GM15510 (cell line): Measurements from ENCODE around the gene FRAS1.

ENCODE experiments used
- POLR2A ChIP-seq: IDR thresholded peaks from 3 replicates; pipeline ENCODE4 v1.6.1; 2011; ENCODE audit warnings: borderline replicate concordance; ENCODE audit not compliant: insufficient read length; ENCODE audit errors: extremely low read depth

Gene FRAS1

DNA sequence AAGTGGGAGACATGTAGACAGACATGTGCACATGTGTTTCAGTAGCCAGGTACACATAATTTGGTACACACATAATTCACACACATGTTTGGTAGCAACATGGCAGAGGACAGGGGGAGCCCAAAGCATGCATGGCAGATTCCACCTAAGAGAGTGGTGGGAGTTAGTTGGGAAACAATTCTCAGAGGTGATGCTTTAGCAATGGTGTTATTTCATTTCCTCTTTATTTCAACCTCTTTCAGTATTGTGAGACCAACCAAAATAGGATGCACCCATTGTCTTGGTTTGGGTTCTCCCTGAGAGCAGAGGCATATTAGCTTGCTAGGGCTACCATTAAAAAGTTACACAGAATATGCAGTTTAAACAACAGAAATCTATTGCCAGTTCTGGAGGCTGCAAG, 402.2 kb downstream of the FRAS1 start:
- TF ChIP-seq POLR2A, result no peak

DNA sequence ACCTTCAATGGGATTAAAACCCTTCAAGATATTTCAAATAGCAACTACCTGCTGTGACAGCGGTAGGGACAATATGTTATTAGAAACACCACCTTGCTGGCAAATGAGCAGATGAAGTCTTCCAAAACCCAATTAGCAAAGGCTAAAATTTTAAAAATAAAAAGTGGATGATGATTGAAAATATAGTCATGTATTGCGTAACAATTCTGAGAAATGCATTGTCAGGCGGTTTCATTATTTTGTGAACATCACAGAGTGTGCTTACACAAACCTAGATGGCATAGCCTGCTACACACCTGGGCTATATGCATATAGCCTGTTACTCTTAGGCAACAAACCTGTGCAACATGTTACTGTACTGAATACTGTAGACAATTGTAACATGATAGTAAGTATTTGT, 403.2 kb downstream of the FRAS1 start:
- TF ChIP-seq POLR2A, result no peak

DNA sequence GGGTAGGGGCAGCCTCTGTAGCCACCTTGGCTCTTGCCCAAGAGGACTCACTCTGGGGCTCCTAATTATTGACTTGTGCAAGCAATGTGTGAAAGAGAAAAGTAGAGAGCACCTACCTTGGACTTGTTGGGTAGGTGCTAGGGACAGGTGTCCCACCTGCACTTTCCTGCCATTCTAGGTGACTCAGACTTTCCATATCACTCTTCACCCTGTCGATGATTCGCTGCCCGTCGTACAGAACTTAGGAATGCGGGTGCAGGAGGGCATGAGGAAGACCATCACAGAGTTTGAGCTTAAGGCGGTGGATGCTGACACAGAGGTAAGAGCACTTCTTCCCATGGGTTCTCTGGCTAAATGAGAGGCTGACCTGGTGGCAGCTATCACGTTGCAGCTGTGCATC, 407.1 kb downstream of the FRAS1 start:
- no peak for TF ChIP-seq POLR2A

DNA sequence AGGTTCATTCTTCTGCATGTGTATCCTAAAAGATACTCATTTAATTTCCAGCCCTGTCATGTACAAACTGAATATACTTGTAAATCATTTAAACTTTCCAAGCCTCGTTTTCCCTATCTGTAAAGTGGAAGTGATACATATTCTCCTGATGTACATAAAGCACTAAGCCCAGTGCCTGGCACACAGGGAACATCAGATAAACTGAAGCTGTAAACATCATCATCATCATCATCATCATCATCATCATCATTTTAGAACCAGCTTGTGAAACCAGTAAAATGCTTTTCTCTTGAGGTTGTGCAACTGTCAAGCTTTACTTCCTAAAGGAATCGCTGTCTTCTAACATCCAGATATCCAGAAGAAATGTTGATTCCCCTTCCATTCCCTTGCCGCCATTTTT, 411.1 kb downstream of the FRAS1 start:
- TF ChIP-seq POLR2A, result no peak

DNA sequence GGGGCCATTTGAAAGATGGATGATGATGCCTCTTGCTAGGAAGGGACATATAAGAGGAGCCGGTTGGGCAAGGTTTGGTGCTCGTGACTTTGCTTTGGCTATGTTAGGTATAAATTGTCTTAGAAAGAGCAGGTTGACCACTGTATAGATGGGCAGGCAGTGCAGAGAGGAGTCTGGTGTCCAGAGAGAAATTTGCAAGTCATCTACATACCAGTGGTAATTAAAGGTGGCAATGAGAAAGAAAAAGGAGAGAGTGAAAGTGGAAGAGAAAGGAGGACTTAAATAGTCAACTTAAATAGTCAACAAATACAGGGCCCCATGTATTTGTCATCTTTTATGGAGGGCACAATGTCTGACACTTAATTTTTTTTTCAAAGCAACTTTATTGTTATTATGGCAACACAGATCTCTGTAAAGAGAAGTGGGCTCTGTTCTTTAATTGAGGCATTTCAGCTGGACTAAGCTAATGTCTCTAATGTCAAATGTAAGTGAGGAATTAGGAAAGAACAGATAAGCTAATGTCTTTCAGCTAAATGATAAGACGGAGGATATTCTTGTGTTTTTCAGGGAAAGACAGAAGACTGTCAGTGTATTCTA, 419.1 kb downstream of the FRAS1 start:
- TF ChIP-seq POLR2A, result no peak

DNA sequence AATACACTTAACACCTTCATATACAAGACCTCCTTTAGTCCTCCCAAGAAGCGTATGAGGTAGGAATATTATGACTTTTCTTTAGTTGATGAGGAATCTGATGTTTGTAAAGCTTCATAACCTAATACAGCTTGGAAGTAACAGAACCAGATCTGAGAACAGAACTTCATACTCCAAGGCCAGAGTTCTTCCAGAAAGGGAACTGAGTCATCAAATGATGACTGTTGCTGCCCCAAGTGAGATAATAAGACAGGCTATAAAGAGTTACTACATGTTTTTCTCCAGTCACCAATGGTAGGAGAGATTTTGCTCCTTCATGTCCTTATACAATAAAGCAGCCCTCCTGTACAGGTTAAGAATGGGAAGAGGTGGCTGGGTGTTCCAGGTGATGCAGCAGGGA, 420.2 kb downstream of the FRAS1 start:
- no peak for TF ChIP-seq POLR2A

DNA sequence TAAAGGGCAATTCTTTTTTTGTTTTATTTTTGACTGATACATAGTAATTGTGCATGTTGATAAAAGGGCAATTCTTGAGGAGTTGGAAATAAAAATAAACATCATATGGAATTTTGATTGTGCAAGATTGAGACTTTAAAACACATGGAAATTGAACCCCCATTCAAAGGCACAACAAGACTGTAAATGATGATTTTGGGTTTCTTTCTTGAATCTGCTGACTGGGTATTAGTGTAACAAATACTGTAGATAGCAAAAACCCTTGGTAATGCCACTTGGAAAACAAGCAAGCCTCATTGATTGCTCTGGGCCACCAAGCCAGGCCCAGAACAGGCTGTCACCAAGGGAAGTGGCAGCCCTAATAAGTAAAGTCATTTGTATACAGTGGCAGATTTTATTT, 421.4 kb downstream of the FRAS1 start:
- TF ChIP-seq POLR2A, result no peak

DNA sequence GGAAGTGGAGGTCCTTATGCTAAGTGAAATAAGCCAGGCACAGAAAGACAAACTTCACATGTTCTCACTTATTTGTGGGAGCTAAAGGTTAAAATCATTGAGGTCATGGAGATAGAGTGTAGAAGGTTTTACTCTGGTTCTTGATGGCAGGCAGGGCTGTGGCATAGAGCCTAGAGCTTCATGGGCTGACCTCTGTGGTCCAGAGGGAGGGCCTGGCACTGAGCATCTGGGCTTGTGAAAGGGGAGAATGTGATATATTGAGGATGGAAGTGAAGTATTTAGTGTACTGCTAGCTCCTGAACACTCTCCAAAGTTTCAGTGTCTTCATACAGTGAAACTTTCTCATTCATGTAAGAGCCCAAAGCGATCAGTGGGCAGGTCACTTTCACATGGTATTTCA, 423.2 kb downstream of the FRAS1 start:
- no peak for TF ChIP-seq POLR2A

DNA sequence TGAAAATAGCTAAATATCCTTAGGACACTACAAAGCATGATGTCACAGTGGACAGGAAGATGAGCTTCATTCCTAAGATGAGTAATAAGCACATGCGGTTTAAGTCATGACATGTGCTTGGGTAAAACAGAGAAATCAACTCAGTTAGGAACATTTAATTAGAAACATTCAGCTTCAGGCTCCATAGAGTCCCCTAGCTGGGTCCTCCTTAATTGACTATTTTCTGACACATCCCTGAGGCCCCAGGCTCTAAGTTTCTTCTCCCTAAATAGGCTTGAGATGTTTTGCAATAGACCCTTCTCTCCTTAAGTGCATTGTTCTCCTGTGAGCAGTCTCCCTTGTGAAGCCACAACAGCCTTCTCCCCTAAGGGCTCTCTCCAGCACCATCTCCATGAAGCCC, 424.1 kb downstream of the FRAS1 start:
- no peak for TF ChIP-seq POLR2A

DNA sequence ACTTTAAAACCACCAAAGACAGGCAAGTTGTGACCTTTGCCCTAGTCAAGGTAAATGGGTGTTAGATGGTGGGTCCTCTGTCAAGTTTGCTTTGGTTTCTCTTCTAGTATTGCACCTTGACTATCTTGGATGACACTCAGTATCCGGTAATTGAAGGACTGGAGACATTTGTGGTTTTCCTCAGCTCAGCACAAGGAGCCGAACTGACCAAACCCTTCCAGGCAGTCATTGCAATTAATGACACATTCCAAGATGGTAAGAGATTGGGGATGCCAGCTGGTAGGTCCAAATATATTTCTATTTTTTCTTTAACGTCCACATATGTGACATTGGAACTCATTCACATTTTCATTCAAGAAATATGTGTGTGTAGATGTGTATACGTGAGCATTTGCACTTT, 425.2 kb downstream of the FRAS1 start:
- no peak for TF ChIP-seq POLR2A

DNA sequence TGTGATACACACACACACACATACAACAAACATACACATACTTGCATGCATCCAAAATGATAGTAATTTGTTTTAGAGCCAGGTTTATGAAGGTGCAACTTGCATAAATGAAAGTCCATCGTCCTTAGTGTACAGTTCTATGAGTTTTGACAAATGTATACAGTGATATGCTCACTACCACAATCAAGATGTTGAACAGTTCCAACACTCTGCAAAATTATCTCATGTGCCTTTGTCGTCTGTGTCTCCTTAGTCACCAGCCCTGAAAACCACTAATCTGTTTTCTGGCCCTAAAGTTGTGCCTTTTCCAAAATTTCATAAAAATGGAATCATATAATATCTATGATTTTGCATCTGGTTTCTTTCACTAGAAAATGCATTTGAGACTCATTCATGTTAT, 426.7 kb downstream of the FRAS1 start:
- no peak for TF ChIP-seq POLR2A

DNA sequence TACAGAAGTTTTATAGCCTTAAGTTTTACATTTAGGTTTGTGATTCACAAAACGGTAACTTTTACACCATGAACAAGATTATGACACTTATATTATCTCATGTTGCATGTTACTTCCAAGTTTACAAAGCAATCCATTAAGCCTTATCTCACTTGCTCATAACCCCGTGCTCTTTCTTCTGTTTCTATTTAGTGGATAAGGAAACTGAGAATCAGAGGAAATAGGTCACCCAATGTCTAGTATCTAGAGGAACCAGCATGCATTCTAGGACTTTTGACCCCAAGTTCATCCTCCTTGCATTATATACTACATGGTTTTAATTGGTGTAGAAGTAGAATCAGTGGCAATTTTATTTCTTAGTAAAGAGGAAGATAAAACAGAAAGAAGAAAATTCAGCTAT, 427.5 kb downstream of the FRAS1 start:
- TF ChIP-seq POLR2A, result no peak

DNA sequence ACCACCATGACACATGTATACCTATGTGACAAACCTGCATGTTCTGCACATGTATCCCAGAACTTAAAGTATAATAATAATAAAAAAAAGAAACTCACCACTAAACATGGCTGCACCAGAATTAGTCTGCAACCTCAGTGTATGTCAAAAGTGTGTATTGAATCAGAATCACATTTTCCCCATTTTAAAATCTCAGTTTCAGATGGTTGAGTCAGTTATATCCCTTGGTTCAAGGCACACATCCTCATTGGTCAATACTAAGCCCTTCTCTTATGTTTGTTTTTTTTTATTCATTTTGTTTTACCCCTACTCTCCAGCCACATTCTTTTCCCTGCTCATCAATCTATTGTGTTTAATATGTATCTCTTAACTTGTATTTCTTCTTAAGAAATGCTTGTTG, 436.6 kb downstream of the FRAS1 start:
- TF ChIP-seq POLR2A, result no peak

DNA sequence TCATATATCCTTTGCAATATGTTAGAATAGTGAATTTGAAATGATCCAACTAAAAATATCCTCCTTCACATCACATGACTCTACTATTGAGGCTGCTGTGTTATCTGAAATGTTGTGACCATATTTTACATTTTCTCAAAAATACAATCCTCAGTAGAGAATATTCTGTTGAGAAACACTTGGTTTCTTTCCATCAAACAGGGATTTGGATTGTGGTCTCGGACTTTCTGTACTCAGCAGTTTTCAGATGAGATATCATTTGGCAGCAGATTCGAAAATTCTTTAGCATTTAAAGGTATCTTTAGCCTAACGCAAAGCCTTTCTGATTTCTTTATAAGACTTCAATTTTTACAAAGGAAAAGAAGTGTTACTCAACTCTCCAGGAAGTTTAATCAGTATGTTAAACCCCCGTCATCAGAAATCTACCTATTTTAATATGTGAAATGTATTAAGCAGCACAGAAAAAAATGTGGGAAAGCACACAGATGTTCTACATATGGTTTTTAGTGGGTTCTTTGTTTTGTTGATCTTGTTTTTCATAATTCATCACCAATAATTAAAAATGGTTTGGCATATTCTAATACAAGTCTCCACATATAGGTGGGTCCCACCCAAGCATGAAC, 439.0 kb downstream of the FRAS1 start:
- no peak for TF ChIP-seq POLR2A

DNA sequence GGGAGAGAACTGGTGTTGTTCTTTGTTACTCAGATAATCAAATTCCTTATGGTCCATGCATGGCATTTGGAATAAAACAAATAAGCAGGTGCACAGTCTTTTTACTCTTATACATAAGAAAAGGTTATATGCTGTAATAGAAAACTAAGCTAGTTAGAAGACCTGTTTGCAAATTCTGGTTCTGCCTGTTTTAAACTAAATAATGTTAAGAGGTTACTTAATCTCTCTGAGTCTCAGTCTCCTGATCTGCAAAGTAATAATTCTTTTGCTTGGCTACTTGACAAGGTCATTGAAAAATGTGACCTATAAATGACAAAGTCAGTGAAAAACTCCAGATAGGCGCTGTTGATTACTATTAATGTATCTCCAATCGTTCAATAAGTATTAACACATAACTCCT, 451.9 kb downstream of the FRAS1 start:
- TF ChIP-seq POLR2A, result no peak

DNA sequence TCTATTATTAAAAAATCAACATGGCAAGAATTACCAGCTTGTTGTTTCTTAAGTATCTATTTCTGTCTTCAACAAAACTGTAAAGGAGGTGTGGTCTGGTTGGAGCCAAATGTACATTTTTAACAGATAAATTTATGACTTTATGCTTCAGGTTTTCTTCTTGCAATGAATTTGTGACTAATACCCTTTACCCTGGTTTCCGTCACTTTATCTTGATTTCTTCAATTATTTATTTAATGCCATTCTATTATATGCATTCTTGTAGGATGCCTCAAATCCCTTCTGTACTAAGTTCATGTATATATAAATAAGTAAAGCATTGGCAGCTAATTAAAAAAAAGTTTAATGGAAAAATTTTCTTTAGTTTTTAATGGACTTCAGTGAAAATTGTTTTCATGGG, 453.0 kb downstream of the FRAS1 start:
- no peak for TF ChIP-seq POLR2A

DNA sequence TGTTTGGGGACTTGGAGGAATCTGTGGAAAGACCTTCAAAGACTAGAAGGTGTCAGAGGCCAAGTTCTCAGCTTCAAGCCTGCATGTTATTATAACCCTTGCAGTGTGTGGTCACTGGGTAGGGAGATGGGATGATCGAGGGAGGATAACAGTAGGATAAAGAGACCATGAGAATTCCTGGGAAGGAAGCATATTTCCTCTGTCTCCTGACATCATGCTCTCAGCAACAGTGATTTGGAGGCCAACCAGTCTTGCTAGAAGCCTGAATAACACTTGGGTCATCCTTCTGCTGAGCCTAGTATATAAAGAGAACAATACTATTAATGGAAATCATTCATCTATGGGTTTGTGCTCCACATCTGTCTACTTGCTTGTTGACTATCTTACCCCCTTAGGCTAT, 453.6 kb downstream of the FRAS1 start:
- TF ChIP-seq POLR2A, result no peak
